HEK293 (cell line): ENCODE measurements around the gene ZMYM2.

Source experiments
- CTCF ChIA-PET: fragments of 350-600 bp; formaldehyde crosslinking; extraction: SDS; loops from one replicate; lab custom pipeline; 2021; ENCODE audit warnings: antibody characterized with exemption; lab: Yijun Ruan, JAX
- POLR2A ChIA-PET: fragments of 300-600 bp; formaldehyde crosslinking; extraction: SDS; loops from one replicate; lab custom pipeline; 2020; ENCODE audit warnings: antibody characterized with exemption, inconsistent platforms; lab: Yijun Ruan, JAX
- H3K27ac ChIP-seq: fragments of 200-500 bp; sonication (Bioruptor generic); 2 replicates; pipeline ENCODE4 v1.5.1; 2014; ENCODE audit warnings: low read depth, low read length, control low read depth, inconsistent platforms; ENCODE audit errors: extremely low read depth
- H3K36me3 ChIP-seq, 2 experiments: fragments of 200-500 bp in 1 of 2; sonication (Bioruptor generic) in 1 of 2; 1 replicate in 1 of 2; 2 replicates in 1 of 2; pipeline ENCODE4 v1.5.1; 2014 to 2017; ENCODE audit warnings: inconsistent platforms in 2 of 2, low read length in 2 of 2; ENCODE audit not compliant: control insufficient read depth in 2 of 2, insufficient read depth in 1 of 2
- H3K4me1 ChIP-seq: fragments of 200-500 bp; sonication (Bioruptor generic); 2 replicates; pipeline ENCODE4 v1.5.1; 2014; ENCODE audit warnings: mild to moderate bottlenecking, low read length, inconsistent platforms; ENCODE audit not compliant: control insufficient read depth, insufficient read depth
- H3K4me3 ChIP-seq: 2 replicates; pipeline ENCODE4 v1.5.1; 2011; ENCODE audit warnings: low read depth, mild to moderate bottlenecking, control low read depth, low read length, moderate library complexity
- H3K9me3 ChIP-seq: fragments of 200-500 bp; sonication (Bioruptor generic); 2 replicates; pipeline ENCODE4 v1.5.1; 2014; ENCODE audit warnings: low read depth, low read length, inconsistent platforms; ENCODE audit not compliant: control insufficient read depth, insufficient read depth
- AEBP2 ChIP-seq: fragments of 450-650 bp; formaldehyde crosslinking; IDR thresholded peaks from 2 replicates; pipeline ENCODE4 v1.5.1; 2016; ENCODE audit warnings: missing biosample characterization, missing genetic modification characterization, borderline replicate concordance
- GLIS1 ChIP-seq: fragments of 450-650 bp; formaldehyde crosslinking; IDR thresholded peaks from 2 replicates; pipeline ENCODE4 v1.5.1; 2016; ENCODE audit warnings: missing biosample characterization, missing genetic modification characterization
- MYNN ChIP-seq: fragments of 450-650 bp; formaldehyde crosslinking; IDR thresholded peaks from 2 replicates; pipeline ENCODE4 v1.5.1; 2016; ENCODE audit warnings: missing biosample characterization, missing genetic modification characterization, borderline replicate concordance
- PRDM10 ChIP-seq: fragments of 450-650 bp; formaldehyde crosslinking; IDR thresholded peaks from 2 replicates; pipeline ENCODE4 v1.5.1; 2016; ENCODE audit warnings: missing biosample characterization, missing genetic modification characterization
- SCRT1 ChIP-seq: fragments of 450-650 bp; formaldehyde crosslinking; IDR thresholded peaks from 2 replicates; pipeline ENCODE4 v1.5.1; 2016; ENCODE audit warnings: missing biosample characterization, missing genetic modification characterization, borderline replicate concordance
- SCRT2 ChIP-seq: fragments of 450-650 bp; formaldehyde crosslinking; IDR thresholded peaks from 2 replicates; pipeline ENCODE4 v1.5.1; 2016; ENCODE audit warnings: missing biosample characterization, missing genetic modification characterization
- ZBTB1 ChIP-seq: fragments of 450-650 bp; formaldehyde crosslinking; IDR thresholded peaks from 2 replicates; pipeline ENCODE4 v1.5.1; 2016; ENCODE audit warnings: missing biosample characterization, missing genetic modification characterization
- ZBTB17 ChIP-seq: fragments of 450-650 bp; formaldehyde crosslinking; IDR thresholded peaks from 2 replicates; pipeline ENCODE4 v1.5.1; 2016; ENCODE audit warnings: missing biosample characterization, missing genetic modification characterization
- ZBTB26 ChIP-seq: fragments of 450-650 bp; formaldehyde crosslinking; optimal IDR thresholded peaks from 2 replicates; pipeline ENCODE3; 2016; ENCODE audit warnings: missing biosample characterization, mild to moderate bottlenecking, missing genetic modification characterization
- ZFP3 ChIP-seq: fragments of 450-650 bp; formaldehyde crosslinking; IDR thresholded peaks from 2 replicates; pipeline ENCODE4 v1.5.1; 2016; ENCODE audit warnings: low read depth, missing biosample characterization, missing genetic modification characterization
- ZNF174 ChIP-seq: fragments of 450-650 bp; formaldehyde crosslinking; IDR thresholded peaks from 2 replicates; pipeline ENCODE4 v1.5.0; 2017; ENCODE audit warnings: missing biosample characterization, mild to moderate bottlenecking, missing genetic modification characterization
- ZNF214 ChIP-seq: fragments of 450-650 bp; formaldehyde crosslinking; IDR thresholded peaks from 2 replicates; pipeline ENCODE4 v1.5.1; 2017; ENCODE audit warnings: missing biosample characterization, mild to moderate bottlenecking, missing genetic modification characterization, borderline replicate concordance
- ZNF404 ChIP-seq: fragments of 450-650 bp; formaldehyde crosslinking; IDR thresholded peaks from 2 replicates; pipeline ENCODE4 v1.5.1; 2017; ENCODE audit warnings: missing biosample characterization, missing genetic modification characterization
- ZNF510 ChIP-seq: fragments of 450-650 bp; formaldehyde crosslinking; IDR thresholded peaks from 2 replicates; pipeline ENCODE4 v1.5.1; 2018; ENCODE audit warnings: mild to moderate bottlenecking, missing genetic modification characterization, missing biosample characterization; ENCODE audit not compliant: insufficient replicate concordance
- ZNF521 ChIP-seq: fragments of 450-650 bp; formaldehyde crosslinking; IDR thresholded peaks from 2 replicates; pipeline ENCODE4 v1.5.1; 2017; ENCODE audit warnings: missing biosample characterization, mild to moderate bottlenecking, missing genetic modification characterization
- ZNF585B ChIP-seq: fragments of 450-650 bp; formaldehyde crosslinking; IDR thresholded peaks from 2 replicates; pipeline ENCODE4 v1.5.1; 2016; ENCODE audit warnings: missing biosample characterization, missing genetic modification characterization
- ZNF600 ChIP-seq: fragments of 450-650 bp; formaldehyde crosslinking; IDR thresholded peaks from 2 replicates; pipeline ENCODE4 v1.5.1; 2016; ENCODE audit warnings: missing biosample characterization, missing genetic modification characterization
- ZNF610 ChIP-seq: fragments of 450-650 bp; formaldehyde crosslinking; IDR thresholded peaks from 2 replicates; pipeline ENCODE4 v1.5.1; 2016; ENCODE audit warnings: missing biosample characterization, missing genetic modification characterization, borderline replicate concordance
- ZSCAN23 ChIP-seq: fragments of 450-650 bp; formaldehyde crosslinking; IDR thresholded peaks from 2 replicates; pipeline ENCODE4 v1.5.1; 2016; ENCODE audit warnings: missing biosample characterization, missing genetic modification characterization
- TF ChIP-seq, protein P1 (sequence below): fragments of 450-650 bp; formaldehyde crosslinking; IDR thresholded peaks from 2 replicates; pipeline ENCODE4 v1.5.1; 2017; ENCODE audit warnings: missing biosample characterization, missing genetic modification characterization
- TF ChIP-seq, protein P2 (sequence below): fragments of 450-650 bp; formaldehyde crosslinking; IDR thresholded peaks from 2 replicates; pipeline ENCODE4 v1.5.1; 2016; ENCODE audit warnings: missing biosample characterization, missing genetic modification characterization

ZMYM2 gene

GRCh38 chr13:20114066-20114610 is 155.6 kb downstream of the ZMYM2 start (continued):
- TF ChIP-seq ZNF174 (tag by site-specific recombination) (no peak), ZNF610 (tag by site-specific recombination) (no peak), ZBTB26 (tag by site-specific recombination) (no peak), ZFP3 (tag by site-specific recombination) (no peak)

DNA sequence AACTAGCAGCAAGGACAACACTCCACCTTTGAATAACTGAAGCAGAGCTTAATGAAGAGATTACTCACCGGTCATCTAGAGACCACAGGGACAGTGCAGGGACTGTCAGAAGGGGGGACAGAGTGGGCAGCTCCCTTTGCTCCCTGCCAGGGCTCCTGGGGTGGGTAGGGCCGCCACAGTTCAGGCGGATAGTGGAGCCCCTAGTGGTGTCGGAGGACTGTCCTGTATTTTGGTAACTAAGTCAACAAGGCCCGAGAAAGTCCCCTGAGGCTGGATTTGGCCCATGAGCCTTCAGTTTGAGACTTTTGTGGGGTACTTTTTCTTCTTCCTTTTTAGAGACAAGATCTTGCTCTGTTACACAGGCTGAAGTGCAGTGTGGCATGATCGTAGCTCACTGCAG is 157.7 kb downstream of the ZMYM2 start:
- CTCF ChIA-PET = interaction anchor here (0.9 kb wide), 1 partner anchor 10 kb away, joined by 3 read pairs; no protein-coding TSS in a partner anchor
- Histone ChIP-seq H3K4me3 (no peak overlapping the region), H3K27ac (no peak overlapping the region), H3K36me3 (no peaks in the 10 kb centered on the region), H3K4me1 (no peaks in the 10 kb centered on the region), H3K9me3 (no peaks in the 10 kb centered on the region)
- POLR2A ChIA-PET = no interaction called here
- TF ChIP-seq MYNN (tag by site-specific recombination) (no peak), ZNF585B (no peak), ZBTB17 (tag by site-specific recombination) (no peak), SCRT2 (tag by site-specific recombination) (no peak), ZBTB1 (no peak), ZSCAN23 (no peak), ZNF214 (tag by site-specific recombination) (no peak), ZNF510 (tag by site-specific recombination) (no peak), AEBP2 (no peak), ZNF600 (tag by site-specific recombination) (no peak), ZNF521 (tag by site-specific recombination) (no peak), GLIS1 (no peak), ZNF404 (no peak), SCRT1 (tag by site-specific recombination) (no peak), PRDM10 (tag by site-specific recombination) (no peak)
- TF ChIP-seq, protein P1, sequence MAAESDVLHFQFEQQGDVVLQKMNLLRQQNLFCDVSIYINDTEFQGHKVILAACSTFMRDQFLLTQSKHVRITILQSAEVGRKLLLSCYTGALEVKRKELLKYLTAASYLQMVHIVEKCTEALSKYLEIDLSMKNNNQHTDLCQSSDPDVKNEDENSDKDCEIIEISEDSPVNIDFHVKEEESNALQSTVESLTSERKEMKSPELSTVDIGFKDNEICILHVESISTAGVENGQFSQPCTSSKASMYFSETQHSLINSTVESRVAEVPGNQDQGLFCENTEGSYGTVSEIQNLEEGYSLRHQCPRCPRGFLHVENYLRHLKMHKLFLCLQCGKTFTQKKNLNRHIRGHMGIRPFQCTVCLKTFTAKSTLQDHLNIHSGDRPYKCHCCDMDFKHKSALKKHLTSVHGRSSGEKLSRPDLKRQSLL (tag by site-specific recombination) = no peak
- TF ChIP-seq, protein P2, sequence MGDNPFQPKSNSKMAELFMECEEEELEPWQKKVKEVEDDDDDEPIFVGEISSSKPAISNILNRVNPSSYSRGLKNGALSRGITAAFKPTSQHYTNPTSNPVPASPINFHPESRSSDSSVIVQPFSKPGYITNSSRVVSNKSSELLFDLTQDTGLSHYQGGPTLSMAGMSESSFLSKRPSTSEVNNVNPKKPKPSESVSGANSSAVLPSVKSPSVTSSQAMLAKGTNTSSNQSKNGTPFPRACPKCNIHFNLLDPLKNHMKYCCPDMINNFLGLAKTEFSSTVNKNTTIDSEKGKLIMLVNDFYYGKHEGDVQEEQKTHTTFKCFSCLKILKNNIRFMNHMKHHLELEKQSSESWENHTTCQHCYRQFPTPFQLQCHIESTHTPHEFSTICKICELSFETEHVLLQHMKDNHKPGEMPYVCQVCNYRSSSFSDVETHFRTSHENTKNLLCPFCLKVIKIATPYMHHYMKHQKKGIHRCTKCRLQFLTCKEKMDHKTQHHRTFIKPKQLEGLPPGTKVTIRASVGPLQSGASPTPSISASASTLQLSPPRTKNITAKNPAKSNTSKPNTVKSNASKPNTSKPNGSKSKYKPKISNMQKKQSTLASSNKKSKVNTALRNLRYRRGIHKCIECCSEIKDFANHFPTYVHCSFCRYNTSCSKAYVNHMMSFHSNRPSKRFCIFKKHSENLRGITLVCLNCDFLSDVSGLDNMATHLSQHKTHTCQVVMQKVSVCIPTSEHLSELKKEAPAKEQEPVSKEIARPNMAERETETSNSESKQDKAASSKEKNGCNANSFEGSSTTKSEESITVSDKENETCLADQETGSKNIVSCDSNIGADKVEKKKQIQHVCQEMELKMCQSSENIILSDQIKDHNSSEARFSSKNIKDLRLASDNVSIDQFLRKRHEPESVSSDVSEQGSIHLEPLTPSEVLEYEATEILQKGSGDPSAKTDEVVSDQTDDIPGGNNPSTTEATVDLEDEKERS (tag by site-specific recombination) = no peak
